NCI-H1417 (cell line): ENCODE data around the gene CD79B.

Experiments
- DNase-seq, 3 experiments: peaks; one replicate each; lab custom pipeline; 2025; lab: John Stamatoyannopoulos, UW

Gene CD79B

GRCh38 chr17:63931981-63932561, at the start of gene CD79B:
Gene CD79B (minus strand): TSS chr17:63932331. CDS start chr17:63932261, 70 bp downstream.
- no peak for DNase-seq

- DNase-seq = no peak
These were observed 46.4 kb upstream of the CD79B start for GRCh38 chr17:63978272-63979200.

DNA sequence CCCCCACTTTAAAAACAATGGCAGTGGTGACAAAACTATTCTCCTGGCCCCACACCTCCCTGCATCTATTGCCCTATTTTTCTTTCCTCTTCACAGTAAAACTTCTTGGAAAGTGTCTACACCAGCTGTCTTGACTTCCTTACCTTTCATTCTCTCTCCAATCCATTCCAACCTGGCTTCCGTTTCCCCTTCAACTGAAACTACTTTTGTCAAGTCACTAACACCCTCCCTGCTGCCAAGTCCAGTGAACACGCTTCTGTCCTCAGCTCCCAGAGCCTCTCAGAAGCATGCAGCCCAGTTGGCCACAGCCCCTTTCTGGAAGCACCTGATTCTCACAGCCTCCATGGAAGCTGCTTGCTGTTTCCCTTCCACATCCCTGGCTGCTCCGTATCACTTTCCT, 44.6 kb upstream of the CD79B start:
- DNase-seq = no peak

DNA sequence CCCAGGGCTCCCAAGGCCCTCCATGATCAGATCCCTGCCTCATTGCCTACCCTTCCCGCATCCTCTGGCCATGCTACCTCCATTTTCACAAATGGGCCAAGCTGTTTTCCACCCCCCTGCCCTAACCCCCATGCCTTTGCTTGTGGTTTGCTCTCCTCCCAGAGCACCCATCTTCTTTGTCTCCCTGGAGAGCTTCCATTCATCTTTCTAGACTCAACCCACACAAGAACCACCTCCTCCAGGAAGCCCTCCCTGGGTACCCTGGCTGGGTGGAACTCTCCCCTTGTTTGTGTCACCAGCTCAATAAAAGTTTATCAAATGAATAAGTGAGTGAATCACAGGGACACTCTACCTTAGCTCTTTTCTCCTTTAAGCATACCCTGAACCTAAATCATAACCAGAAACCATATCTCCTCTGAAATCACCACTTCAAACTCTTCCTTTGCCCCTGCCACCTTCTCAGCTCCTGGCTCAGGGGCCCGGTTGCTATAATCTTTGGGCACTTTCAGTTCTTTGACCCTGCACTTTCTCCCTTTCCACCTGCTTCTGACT, 43.5 kb upstream of the CD79B start:
- DNase-seq = no peak

GRCh38 chr17:63974594-63975192, 42.6 kb upstream of the CD79B start:
- DNase-seq = no peak

- peak; percentile 6 to 57 (median 11) for DNase-seq
These were observed 41.9 kb upstream of the CD79B start for GRCh38 chr17:63973930-63974593.

DNA sequence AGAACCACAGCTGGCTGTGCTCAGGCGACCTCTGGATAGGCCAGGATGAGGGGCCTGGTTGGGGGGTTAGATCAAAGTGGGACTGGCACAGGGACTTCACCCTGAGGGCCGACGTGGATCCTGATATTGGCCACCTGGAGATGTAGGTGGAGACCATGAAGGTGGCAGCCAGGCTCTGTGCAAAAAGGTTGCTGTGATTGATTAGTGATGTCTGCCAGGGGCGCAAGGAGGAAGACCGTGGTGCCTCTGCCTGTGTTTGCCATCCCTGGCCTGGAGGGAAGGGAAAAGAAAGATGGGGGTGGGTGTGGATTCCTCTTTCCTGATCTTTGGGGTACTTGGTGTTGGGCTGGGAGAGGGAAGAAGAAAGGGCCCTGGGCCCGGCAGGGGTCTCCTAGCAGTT, 41.1 kb upstream of the CD79B start:
- no peak for DNase-seq

DNA sequence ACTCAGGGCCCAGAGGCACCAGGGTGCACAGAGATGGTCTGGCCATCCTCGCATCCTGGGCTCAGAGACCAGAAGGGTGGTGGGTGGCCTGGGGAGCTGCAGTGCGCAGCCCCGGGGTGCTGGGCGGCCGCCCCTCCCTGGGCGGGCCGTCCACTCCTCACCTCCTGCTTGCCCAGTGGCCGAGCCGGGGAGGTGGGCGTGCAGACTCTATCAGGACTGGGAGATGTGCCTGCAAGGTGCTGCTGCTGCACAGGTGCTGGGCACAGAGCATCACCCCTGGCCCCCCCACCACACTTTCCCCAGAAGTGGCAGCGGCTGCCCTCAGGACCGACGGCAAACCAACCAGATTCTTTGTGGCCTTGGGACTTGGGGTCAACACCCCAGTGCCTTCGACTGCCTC, 40.7 kb upstream of the CD79B start, which contains the start of gene SCN4A:
Gene SCN4A (minus strand): TSS at position 123 of the 400 bp plus-strand sequence. CDS start 77 bp downstream, at position 46.
- DNase-seq = no peak

- DNase-seq = no peak
These were observed 37.1 kb upstream of the CD79B start for GRCh38 chr17:63969278-63969677.

DNA sequence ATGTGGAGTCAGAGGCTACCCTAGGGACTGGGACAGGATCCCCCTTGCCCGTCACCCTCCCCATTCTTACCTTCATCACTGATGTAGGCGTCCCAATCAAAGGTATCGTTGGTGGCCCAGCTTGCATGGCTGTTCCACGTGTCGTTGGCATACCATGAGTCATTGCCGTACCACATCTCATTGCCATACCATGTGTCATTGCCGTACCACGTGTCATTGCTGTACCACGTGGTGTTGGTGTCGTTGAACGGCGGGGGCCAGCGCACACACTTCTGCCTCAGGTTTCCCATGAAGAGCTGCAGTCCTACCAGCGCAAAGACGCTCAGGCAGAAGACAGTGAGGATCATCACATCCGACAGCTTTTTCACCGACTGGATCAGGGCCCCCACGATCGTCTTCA, 35.8 kb upstream of the CD79B start:
- no peak for DNase-seq

GRCh38 chr17:63966646-63967264, 34.6 kb upstream of the CD79B start:
- DNase-seq = no peak

GRCh38 chr17:63963123-63963522, 31.0 kb upstream of the CD79B start:
- no peak for DNase-seq

GRCh38 chr17:63962298-63962744, 30.2 kb upstream of the CD79B start:
- DNase-seq = peak in 2 of 3 experiments; percentile 24 to 58

DNA sequence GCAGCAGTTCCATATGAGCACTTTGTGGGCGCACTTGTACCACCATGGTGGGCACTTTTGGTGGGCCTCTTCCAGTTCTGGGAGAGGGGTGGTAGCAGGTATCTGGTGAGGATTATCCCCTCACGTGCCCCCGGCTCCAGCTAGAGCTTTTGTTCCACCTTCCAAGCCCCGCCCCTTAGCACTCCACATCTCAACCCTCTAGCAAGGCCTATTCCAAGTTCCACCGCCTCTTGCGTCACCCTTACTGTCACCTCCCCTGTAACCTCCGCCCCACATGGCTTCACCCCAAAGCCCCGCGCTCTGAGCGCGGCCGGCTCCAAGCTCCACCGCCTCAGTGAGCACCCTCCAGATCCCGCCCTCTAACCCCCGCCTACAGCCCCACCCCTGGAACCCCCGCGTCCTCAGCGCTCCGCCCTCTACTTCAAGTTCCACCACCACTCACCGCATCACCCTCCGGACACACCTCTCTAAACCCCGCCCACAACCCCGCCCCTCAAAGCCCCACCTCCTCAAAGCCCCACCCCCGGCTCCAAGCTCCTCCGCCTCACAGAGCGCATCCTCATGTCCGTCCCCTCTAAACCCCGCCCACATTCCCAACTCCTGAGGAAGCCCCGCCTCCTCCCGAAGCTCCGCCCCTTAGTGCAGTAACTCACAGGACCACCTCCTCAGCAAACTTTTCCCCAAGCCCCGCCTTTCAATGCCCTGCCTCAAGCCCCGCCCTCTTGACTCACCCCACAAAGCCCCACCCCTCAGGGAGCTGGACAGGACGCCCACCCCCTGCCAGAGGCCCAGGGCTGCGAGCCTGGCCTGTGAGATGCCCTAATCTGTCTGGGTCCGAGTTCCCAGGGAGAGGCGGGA, 29.5 kb upstream of the CD79B start:
- peak in 2 of 3 experiments; percentile 7 to 28 for DNase-seq

GRCh38 chr17:63960430-63960829, 28.3 kb upstream of the CD79B start:
- peak in 1 of 3 experiments; percentile 19 for DNase-seq

- DNase-seq = peak in 2 of 3 experiments; percentile 23 to 58
These were observed 27.9 kb upstream of the CD79B start for GRCh38 chr17:63960006-63960405.

DNA sequence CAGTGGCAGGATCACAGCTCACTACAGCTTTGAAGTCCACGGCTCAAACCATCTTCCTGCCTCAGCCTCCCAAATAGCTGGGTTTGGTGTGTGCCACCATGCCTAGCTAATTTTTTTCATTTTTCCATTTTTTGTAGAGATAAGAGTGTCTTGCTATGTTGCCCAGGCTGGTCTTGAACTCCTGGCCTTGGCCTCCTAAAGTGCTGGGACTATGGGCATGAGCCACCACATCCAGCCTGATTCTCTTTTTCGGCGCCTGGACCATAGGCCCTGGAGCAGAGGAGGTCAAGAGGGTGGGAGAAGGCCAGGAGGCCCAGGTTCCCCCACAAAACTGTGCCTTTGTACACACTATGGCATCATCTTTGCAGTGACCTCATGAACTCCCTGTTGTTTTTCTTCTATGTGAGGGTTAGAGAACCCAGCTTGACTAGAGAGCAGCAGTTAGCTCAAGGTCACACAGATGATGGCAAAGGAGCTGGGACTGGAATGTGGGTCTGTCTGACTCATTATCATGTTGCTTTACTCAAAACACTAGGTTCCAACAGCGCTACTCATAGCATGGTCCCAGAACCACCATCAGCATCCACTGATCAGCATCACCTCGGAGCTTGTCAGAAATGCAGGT, 24.3 kb upstream of the CD79B start:
- DNase-seq = no peak

DNA sequence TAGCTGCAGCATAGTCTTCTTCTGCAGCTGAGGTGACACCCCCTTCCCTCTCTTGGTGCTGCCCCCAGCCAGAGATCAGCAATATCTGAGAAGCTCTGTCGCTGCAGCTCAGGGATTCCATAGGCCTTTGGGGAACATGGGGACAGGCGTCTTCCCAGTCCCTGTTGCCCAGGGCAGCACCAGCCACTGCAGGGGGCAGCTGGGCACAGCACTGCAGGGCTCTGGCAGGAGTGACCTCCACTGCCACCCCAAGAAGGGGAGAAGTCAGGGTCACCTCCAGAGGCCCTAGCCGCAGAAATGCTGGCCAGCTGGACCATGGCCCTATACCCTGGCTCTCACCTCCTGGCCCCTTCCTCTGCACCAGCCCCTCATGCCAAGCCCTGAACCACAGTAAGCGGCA, 23.7 kb upstream of the CD79B start:
- DNase-seq = no peak

DNA sequence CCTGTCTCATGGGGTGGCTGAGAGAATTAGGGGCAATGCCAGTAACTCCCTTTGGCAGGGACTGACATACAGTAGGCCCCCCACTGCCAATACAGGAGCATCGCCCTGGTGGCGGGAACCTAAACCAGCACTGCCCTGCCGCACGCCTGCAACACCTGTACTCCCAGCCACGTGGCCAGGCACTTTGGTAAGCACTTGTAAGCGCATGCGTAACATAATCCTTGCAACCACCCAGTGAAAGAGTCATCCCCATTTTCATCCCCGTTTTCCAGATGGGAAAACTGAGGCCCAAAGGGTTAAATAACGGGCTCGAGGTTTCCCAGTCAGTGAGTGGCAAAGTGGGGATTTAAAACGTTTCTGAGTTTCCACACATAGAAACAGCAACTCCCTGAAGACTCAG, 23.1 kb upstream of the CD79B start:
- DNase-seq = no peak
